ENCODE measurements around the gene ANK2.

DNA sequence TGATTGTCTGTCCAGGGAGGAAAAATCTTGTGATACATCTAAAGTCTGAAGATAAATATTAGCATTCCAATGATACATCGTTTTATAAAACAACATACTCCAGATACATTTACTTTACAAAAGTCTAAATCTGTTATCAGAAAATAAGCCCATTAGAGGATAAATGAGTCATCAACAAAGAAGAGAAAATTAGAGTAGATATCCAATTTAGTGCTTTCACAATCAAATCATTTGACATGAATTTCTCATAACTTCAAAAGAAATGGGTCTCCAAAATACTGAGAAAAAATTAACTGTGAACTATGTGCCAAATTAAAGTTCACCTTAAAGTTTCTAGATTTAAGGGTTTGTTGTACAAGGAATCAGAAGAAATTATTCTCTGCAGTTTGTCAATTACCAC, 213.8 kb downstream of the ANK2 start:
- TF ChIP-seq CTCF (IDR thresholded peaks at IDR 0.05) (no peak), EZH2 (IDR thresholded peaks at IDR 0.05) (no peak), EZH2phosphoT487 (IDR thresholded peaks at IDR 0.05) (no peak)
